Neural cell (in vitro differentiated cells): Measurements from ENCODE around the gene DNAI1. TPM values are rescaled to one million over a fixed set of nuclear protein-coding genes. Genes with fewer than 3 reads are reported as not detected.

Source experiments
- H2AFZ ChIP-seq: fragments of 200-600, 300-800 bp; sonication (generic), shearing (Covaris generic); 2 replicates; pipeline ENCODE4 v1.6.0; 2014; ENCODE audit warnings: low read depth, mild to moderate bottlenecking, antibody characterized with exemption, low read length, moderate library complexity
- H3F3A ChIP-seq: fragments of 200-600 bp; shearing (Covaris generic); 2 replicates; pipeline ENCODE4 v1.6.1; 2016; ENCODE audit warnings: mild to moderate bottlenecking, moderate library complexity, mixed read lengths, antibody characterized with exemption, low read length; ENCODE audit not compliant: insufficient read depth, poor library complexity, severe bottlenecking
- H3K27ac ChIP-seq: fragments of 200-600, 300-800 bp; sonication (generic), shearing (Covaris generic); 2 replicates; pipeline ENCODE4 v1.5.1; 2014; ENCODE audit warnings: mild to moderate bottlenecking, low read length, moderate library complexity
- H3K27me3 ChIP-seq: fragments of 300-800, 200-600 bp; sonication (generic), shearing (Covaris generic); 2 replicates; pipeline ENCODE4 v1.6.0; 2014; ENCODE audit warnings: mild to moderate bottlenecking, low read depth, low read length, moderate library complexity; ENCODE audit not compliant: insufficient read depth
- H3K36me3 ChIP-seq: fragments of 300-800, 200-600 bp; sonication (generic), shearing (Covaris generic); 2 replicates; pipeline ENCODE4 v1.5.1; 2014; ENCODE audit warnings: mild to moderate bottlenecking, antibody characterized with exemption, low read length, moderate library complexity; ENCODE audit not compliant: insufficient read depth
- H3K4me2 ChIP-seq: fragments of 300-800, 200-600 bp; sonication (generic), shearing (Covaris generic); 2 replicates; pipeline ENCODE4 v1.6.0; 2014; ENCODE audit warnings: mild to moderate bottlenecking, low read length
- H3K4me3 ChIP-seq: fragments of 300-800, 200-600 bp; sonication (generic), shearing (Covaris generic); 2 replicates; pipeline ENCODE4 v1.5.1; 2014; ENCODE audit warnings: mild to moderate bottlenecking, low read length, moderate library complexity
- H3K79me2 ChIP-seq: fragments of 200-600 bp; shearing (Covaris generic); replicated peaks from 2 replicates; pipeline ENCODE4 v1.6.0; 2014; ENCODE audit warnings: mild to moderate bottlenecking, low read length, moderate library complexity; ENCODE audit not compliant: insufficient read depth
- H3K9ac ChIP-seq: fragments of 300-800, 200-600 bp; sonication (generic), shearing (Covaris generic); 2 replicates; pipeline ENCODE4 v1.6.1; 2016; ENCODE audit warnings: mild to moderate bottlenecking, low read length, mixed read lengths
- H3K9me2 ChIP-seq: fragments of 200-600 bp; shearing (Covaris generic); 2 replicates; pipeline ENCODE4 v1.6.1; 2016; ENCODE audit warnings: mild to moderate bottlenecking, low read length, mixed read lengths; ENCODE audit not compliant: insufficient read depth
- H3K9me3 ChIP-seq: fragments of 200-600, 300-800 bp; sonication (generic), shearing (Covaris generic); 2 replicates; pipeline ENCODE4 v1.6.1; 2016; ENCODE audit warnings: mild to moderate bottlenecking, mixed run types, low read length, moderate library complexity, mixed read lengths
- H4K20me1 ChIP-seq: fragments of 200-600 bp; shearing (Covaris generic); 2 replicates; pipeline ENCODE4 v1.6.1; 2016; ENCODE audit warnings: mild to moderate bottlenecking, mixed run types; ENCODE audit not compliant: insufficient read depth
- EP300 ChIP-seq: fragments of 450-650 bp; conservative IDR thresholded peaks from 2 replicates; pipeline ENCODE4 v1.6.1; 2014; ENCODE audit warnings: antibody characterized with exemption, mild to moderate bottlenecking, moderate library complexity; ENCODE audit not compliant: poor library complexity, severe bottlenecking
- EZH2 ChIP-seq: fragments of 200-600, 300-800 bp; shearing (Covaris generic), sonication (generic); IDR thresholded peaks from 2 replicates; pipeline ENCODE4 v1.6.1; 2014; ENCODE audit warnings: antibody characterized with exemption, low read length, borderline replicate concordance, mild to moderate bottlenecking; ENCODE audit not compliant: insufficient read depth, poor library complexity, severe bottlenecking
- MXI1 ChIP-seq: fragments of 450-650 bp; conservative IDR thresholded peaks from 2 replicates; pipeline ENCODE4 v1.6.1; 2014; ENCODE audit warnings: antibody characterized with exemption, mild to moderate bottlenecking; ENCODE audit not compliant: poor library complexity, severe bottlenecking
- POLR2AphosphoS5 ChIP-seq: IDR thresholded peaks from 2 replicates; pipeline ENCODE4 v1.6.1; 2012
- RAD21 ChIP-seq: fragments of 450-650 bp; conservative IDR thresholded peaks from 2 replicates; pipeline ENCODE4 v1.6.1; 2014; ENCODE audit warnings: antibody characterized with exemption, mild to moderate bottlenecking, moderate library complexity
- SMC3 ChIP-seq: fragments of 450-650 bp; conservative IDR thresholded peaks from 2 replicates; pipeline ENCODE4 v1.6.1; 2014; ENCODE audit warnings: antibody characterized with exemption, mild to moderate bottlenecking, moderate library complexity; ENCODE audit not compliant: poor library complexity
- TAF1 ChIP-seq: IDR thresholded peaks from 2 replicates; pipeline ENCODE4 v1.6.1; 2012; ENCODE audit warnings: low read depth
- polyA plus RNA-seq: library from polyadenylated mRNA; depleted of rRNA; stranded (reverse); fragments of >200 nt; gene quantifications from 2 replicates; pipeline ENCODE4 v1.2.3, GENCODE V29; 2014
- TF ChIP-seq, protein P1 (sequence below): fragments of 450-650 bp; IDR thresholded peaks from 2 replicates; pipeline ENCODE4 v1.5.1; 2014; ENCODE audit warnings: antibody characterized with exemption, mild to moderate bottlenecking, moderate library complexity; ENCODE audit not compliant: poor library complexity, severe bottlenecking
- TF ChIP-seq, protein P2 (sequence below): IDR thresholded peaks from 2 replicates; pipeline ENCODE4 v1.6.1; 2012; ENCODE audit warnings: borderline replicate concordance

The DNAI1 gene
- polyA plus RNA-seq, 1 donor from 2014 or later: 0.99 TPM

DNA sequence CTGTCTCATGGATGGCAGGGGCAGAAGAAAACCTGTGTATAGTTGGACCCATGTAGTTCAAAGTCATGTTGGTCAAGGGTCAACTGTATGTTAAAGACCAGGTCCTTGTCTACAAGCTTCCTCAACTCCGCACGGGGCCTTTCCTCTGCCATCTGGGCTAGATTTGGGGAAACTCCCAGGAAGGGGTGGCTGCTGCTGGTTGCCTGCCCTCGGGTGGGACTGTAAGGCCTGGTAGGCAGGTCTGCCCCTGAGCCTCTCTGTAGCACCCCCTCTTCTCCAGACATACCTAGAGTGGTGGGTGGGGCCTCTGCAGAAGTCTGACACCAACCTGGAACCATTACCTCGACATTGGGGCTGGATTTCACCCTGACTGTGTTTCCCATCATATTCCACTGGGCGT, 49.0 kb downstream of the DNAI1 start:
- Histone ChIP-seq H3K9me3 (no peaks in the 10 kb centered on the region), H3K4me3 (no peak overlapping the region), H3K9ac (no peak overlapping the region), H3F3A (no peaks in the 10 kb centered on the region), H4K20me1 (no peaks in the 10 kb centered on the region), H3K79me2 (no peaks in the 10 kb centered on the region), H3K4me2 (no peak overlapping the region), H3K27ac (no peak overlapping the region), H3K9me2 (no peaks in the 10 kb centered on the region), H2AFZ (no peak overlapping the region), H3K27me3 (no peaks in the 10 kb centered on the region), H3K36me3 (no peaks in the 10 kb centered on the region)
- TF ChIP-seq EP300 (no peak), EZH2 (no peak), TAF1 (no peak), POLR2AphosphoS5 (no peak), MXI1 (no peak), SMC3 (no peak), RAD21 (no peak)
- TF ChIP-seq, protein P1, sequence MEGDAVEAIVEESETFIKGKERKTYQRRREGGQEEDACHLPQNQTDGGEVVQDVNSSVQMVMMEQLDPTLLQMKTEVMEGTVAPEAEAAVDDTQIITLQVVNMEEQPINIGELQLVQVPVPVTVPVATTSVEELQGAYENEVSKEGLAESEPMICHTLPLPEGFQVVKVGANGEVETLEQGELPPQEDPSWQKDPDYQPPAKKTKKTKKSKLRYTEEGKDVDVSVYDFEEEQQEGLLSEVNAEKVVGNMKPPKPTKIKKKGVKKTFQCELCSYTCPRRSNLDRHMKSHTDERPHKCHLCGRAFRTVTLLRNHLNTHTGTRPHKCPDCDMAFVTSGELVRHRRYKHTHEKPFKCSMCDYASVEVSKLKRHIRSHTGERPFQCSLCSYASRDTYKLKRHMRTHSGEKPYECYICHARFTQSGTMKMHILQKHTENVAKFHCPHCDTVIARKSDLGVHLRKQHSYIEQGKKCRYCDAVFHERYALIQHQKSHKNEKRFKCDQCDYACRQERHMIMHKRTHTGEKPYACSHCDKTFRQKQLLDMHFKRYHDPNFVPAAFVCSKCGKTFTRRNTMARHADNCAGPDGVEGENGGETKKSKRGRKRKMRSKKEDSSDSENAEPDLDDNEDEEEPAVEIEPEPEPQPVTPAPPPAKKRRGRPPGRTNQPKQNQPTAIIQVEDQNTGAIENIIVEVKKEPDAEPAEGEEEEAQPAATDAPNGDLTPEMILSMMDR: no peak
- TF ChIP-seq, protein P2, sequence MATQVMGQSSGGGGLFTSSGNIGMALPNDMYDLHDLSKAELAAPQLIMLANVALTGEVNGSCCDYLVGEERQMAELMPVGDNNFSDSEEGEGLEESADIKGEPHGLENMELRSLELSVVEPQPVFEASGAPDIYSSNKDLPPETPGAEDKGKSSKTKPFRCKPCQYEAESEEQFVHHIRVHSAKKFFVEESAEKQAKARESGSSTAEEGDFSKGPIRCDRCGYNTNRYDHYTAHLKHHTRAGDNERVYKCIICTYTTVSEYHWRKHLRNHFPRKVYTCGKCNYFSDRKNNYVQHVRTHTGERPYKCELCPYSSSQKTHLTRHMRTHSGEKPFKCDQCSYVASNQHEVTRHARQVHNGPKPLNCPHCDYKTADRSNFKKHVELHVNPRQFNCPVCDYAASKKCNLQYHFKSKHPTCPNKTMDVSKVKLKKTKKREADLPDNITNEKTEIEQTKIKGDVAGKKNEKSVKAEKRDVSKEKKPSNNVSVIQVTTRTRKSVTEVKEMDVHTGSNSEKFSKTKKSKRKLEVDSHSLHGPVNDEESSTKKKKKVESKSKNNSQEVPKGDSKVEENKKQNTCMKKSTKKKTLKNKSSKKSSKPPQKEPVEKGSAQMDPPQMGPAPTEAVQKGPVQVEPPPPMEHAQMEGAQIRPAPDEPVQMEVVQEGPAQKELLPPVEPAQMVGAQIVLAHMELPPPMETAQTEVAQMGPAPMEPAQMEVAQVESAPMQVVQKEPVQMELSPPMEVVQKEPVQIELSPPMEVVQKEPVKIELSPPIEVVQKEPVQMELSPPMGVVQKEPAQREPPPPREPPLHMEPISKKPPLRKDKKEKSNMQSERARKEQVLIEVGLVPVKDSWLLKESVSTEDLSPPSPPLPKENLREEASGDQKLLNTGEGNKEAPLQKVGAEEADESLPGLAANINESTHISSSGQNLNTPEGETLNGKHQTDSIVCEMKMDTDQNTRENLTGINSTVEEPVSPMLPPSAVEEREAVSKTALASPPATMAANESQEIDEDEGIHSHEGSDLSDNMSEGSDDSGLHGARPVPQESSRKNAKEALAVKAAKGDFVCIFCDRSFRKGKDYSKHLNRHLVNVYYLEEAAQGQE: no peak

DNA sequence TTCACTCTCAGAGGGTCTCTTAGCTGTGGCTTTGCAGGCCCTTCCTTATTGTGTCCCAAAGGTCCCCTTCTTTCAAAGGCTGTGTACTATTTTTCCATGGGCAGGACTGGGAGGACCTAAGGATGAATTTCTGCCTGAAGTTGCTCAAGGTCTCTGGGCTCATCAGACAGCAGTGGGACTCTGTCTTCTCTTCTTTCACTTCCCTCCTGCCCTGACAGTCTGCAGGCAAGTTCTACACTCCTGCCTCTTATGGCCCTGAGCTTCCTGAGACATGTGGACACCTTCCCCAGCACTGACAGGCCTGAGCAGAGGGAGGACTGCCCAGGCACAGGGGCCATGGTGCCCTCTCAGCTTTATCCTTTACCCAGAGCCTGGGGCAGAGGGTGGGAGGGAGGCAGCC, 49.4 kb downstream of the DNAI1 start:
- Histone ChIP-seq H3K27me3 (no peaks in the 10 kb centered on the region), H2AFZ (no peak overlapping the region), H3F3A (no peaks in the 10 kb centered on the region), H3K27ac (no peak overlapping the region), H3K79me2 (no peaks in the 10 kb centered on the region), H3K9me3 (no peaks in the 10 kb centered on the region), H3K4me3 (no peak overlapping the region), H3K4me2 (no peak overlapping the region), H3K36me3 (no peaks in the 10 kb centered on the region), H3K9me2 (no peaks in the 10 kb centered on the region), H3K9ac (no peak overlapping the region), H4K20me1 (no peaks in the 10 kb centered on the region)
- TF ChIP-seq, protein P1: no peak
- TF ChIP-seq SMC3 (no peak), TAF1 (no peak), RAD21 (no peak), POLR2AphosphoS5 (no peak), EZH2 (no peak), EP300 (no peak)
